Measurements from ENCODE around the gene IGF2BP2.

Gene IGF2BP2

GRCh38 chr3:185746470-185746869 lies 78.4 kb downstream of the IGF2BP2 start:
- Mint-ChIP-seq H3K36me3 (no peaks in the 10 kb centered on the region), H3K9me3 (no peaks in the 10 kb centered on the region)

GRCh38 chr3:185744997-185745843 lies 79.6 kb downstream of the IGF2BP2 start:
- H3K36me3 Mint-ChIP-seq, result no peaks in the 10 kb centered on the region
- no peak overlapping the region for H3K27ac Mint-ChIP-seq
- H3K27me3 Mint-ChIP-seq, result peaks cover 13% of the 10 kb centered on the region
- no peaks in the 10 kb centered on the region for H3K4me1 Mint-ChIP-seq
- H3K4me3 Mint-ChIP-seq, result no peak overlapping the region
- no peaks in the 10 kb centered on the region for H3K9me3 Mint-ChIP-seq

More at GRCh38 chr3:185746470-185746869, 78.4 kb downstream of the IGF2BP2 start:
- Mint-ChIP-seq H3K27ac (no peak overlapping the region), H3K27me3 (peaks cover 10% of the 10 kb centered on the region), H3K4me3 (no peak overlapping the region), H3K4me1 (no peaks in the 10 kb centered on the region)

- Mint-ChIP-seq H3K4me3 (no peak overlapping the region), H3K27ac (no peak overlapping the region), H3K36me3 (no peaks in the 10 kb centered on the region), H3K27me3 (peaks cover 14% of the 10 kb centered on the region), H3K4me1 (no peaks in the 10 kb centered on the region), H3K9me3 (no peaks in the 10 kb centered on the region)
Measured at GRCh38 chr3:185741586-185741985, 83.3 kb downstream of the IGF2BP2 start.

- Mint-ChIP-seq H3K4me3 (no peak overlapping the region), H3K27ac (no peak overlapping the region), H3K27me3 (peaks cover 10% of the 10 kb centered on the region), H3K9me3 (no peaks in the 10 kb centered on the region), H3K4me1 (no peaks in the 10 kb centered on the region), H3K36me3 (no peaks in the 10 kb centered on the region)
Measured at GRCh38 chr3:185740133-185740532, 84.7 kb downstream of the IGF2BP2 start.

GRCh38 chr3:185739264-185739701 lies 85.6 kb downstream of the IGF2BP2 start:
- Mint-ChIP-seq H3K27ac (no peak overlapping the region), H3K36me3 (no peaks in the 10 kb centered on the region), H3K4me1 (no peaks in the 10 kb centered on the region), H3K9me3 (no peaks in the 10 kb centered on the region), H3K4me3 (no peak overlapping the region), H3K27me3 (peaks cover 10% of the 10 kb centered on the region)

- Mint-ChIP-seq H3K27ac (no peak overlapping the region), H3K9me3 (no peaks in the 10 kb centered on the region), H3K4me3 (no peak overlapping the region), H3K27me3 (peaks cover 8% of the 10 kb centered on the region), H3K36me3 (no peaks in the 10 kb centered on the region), H3K4me1 (no peaks in the 10 kb centered on the region)
Measured at GRCh38 chr3:185737740-185738680, 86.8 kb downstream of the IGF2BP2 start.

- H3K4me1 Mint-ChIP-seq, result no peaks in the 10 kb centered on the region
- peak overlapping the region; percentile 21 for H3K27ac Mint-ChIP-seq
- no peak overlapping the region for H3K4me3 Mint-ChIP-seq
- no peaks in the 10 kb centered on the region for H3K9me3 Mint-ChIP-seq
- no peaks in the 10 kb centered on the region for H3K36me3 Mint-ChIP-seq
- peaks cover 8% of the 10 kb centered on the region for H3K27me3 Mint-ChIP-seq
Measured at GRCh38 chr3:185737020-185737419, 87.8 kb downstream of the IGF2BP2 start.

GRCh38 chr3:185734725-185735096 lies 90.1 kb downstream of the IGF2BP2 start:
- Mint-ChIP-seq H3K4me1 (no peaks in the 10 kb centered on the region), H3K9me3 (no peaks in the 10 kb centered on the region), H3K27ac (no peak overlapping the region), H3K36me3 (no peaks in the 10 kb centered on the region), H3K27me3 (peaks cover 4% of the 10 kb centered on the region), H3K4me3 (no peak overlapping the region)

GRCh38 chr3:185733980-185734724 lies 90.7 kb downstream of the IGF2BP2 start:
- H3K4me3 Mint-ChIP-seq, result no peak overlapping the region
- H3K27me3 Mint-ChIP-seq, result peaks cover 4% of the 10 kb centered on the region
- no peaks in the 10 kb centered on the region for H3K9me3 Mint-ChIP-seq
- H3K4me1 Mint-ChIP-seq, result no peaks in the 10 kb centered on the region
- no peaks in the 10 kb centered on the region for H3K36me3 Mint-ChIP-seq
- no peak overlapping the region for H3K27ac Mint-ChIP-seq

GRCh38 chr3:185732782-185733181 lies 92.1 kb downstream of the IGF2BP2 start:
- no peak overlapping the region for H3K4me3 Mint-ChIP-seq
- H3K27ac Mint-ChIP-seq, result no peak overlapping the region
- no peaks in the 10 kb centered on the region for H3K36me3 Mint-ChIP-seq
- no peaks in the 10 kb centered on the region for H3K4me1 Mint-ChIP-seq
- no peaks in the 10 kb centered on the region for H3K9me3 Mint-ChIP-seq
- peaks cover 4% of the 10 kb centered on the region for H3K27me3 Mint-ChIP-seq

- Mint-ChIP-seq H3K36me3 (no peaks in the 10 kb centered on the region), H3K4me3 (no peak overlapping the region), H3K27ac (no peak overlapping the region), H3K9me3 (no peaks in the 10 kb centered on the region), H3K4me1 (no peaks in the 10 kb centered on the region), H3K27me3 (peaks cover 4% of the 10 kb centered on the region)
Measured at GRCh38 chr3:185730550-185730949, 94.3 kb downstream of the IGF2BP2 start.

GRCh38 chr3:185729337-185730055 lies 95.3 kb downstream of the IGF2BP2 start:
- peaks cover 4% of the 10 kb centered on the region for H3K27me3 Mint-ChIP-seq
- H3K27ac Mint-ChIP-seq, result no peak overlapping the region
- no peaks in the 10 kb centered on the region for H3K36me3 Mint-ChIP-seq

GRCh38 chr3:185728630-185729336 lies 96.1 kb downstream of the IGF2BP2 start:
- no peaks in the 10 kb centered on the region for H3K4me1 Mint-ChIP-seq
- H3K4me3 Mint-ChIP-seq, result no peak overlapping the region
- H3K36me3 Mint-ChIP-seq, result no peaks in the 10 kb centered on the region
- peaks cover 4% of the 10 kb centered on the region for H3K27me3 Mint-ChIP-seq
- H3K27ac Mint-ChIP-seq, result no peak overlapping the region
- H3K9me3 Mint-ChIP-seq, result no peaks in the 10 kb centered on the region

More at GRCh38 chr3:185729337-185730055, 95.3 kb downstream of the IGF2BP2 start:
- Mint-ChIP-seq H3K9me3 (no peaks in the 10 kb centered on the region), H3K4me3 (no peak overlapping the region), H3K4me1 (no peaks in the 10 kb centered on the region)

- peaks cover 4% of the 10 kb centered on the region for H3K27me3 Mint-ChIP-seq
- no peaks in the 10 kb centered on the region for H3K36me3 Mint-ChIP-seq
Measured at GRCh38 chr3:185727873-185728272, 97.0 kb downstream of the IGF2BP2 start.

More at GRCh38 chr3:185727873-185728272, 97.0 kb downstream of the IGF2BP2 start:
- no peaks in the 10 kb centered on the region for H3K9me3 Mint-ChIP-seq
- H3K4me3 Mint-ChIP-seq, result no peak overlapping the region
- H3K27ac Mint-ChIP-seq, result no peak overlapping the region
- no peaks in the 10 kb centered on the region for H3K4me1 Mint-ChIP-seq

Measured in activated naive CD4-positive, alpha-beta T cell treated with anti-CD3 and anti-CD28 coated beads, Interleukin-2, amount 50 U/mL, for 24 hours (primary cell).